Measurements from ENCODE around the gene MYOD1. TPM values are rescaled to one million over a fixed set of nuclear protein-coding genes. Genes with fewer than 3 reads are reported as not detected.

The MYOD1 gene
- total RNA-seq, 1 experiment from 2014 or later, result not detected

DNA sequence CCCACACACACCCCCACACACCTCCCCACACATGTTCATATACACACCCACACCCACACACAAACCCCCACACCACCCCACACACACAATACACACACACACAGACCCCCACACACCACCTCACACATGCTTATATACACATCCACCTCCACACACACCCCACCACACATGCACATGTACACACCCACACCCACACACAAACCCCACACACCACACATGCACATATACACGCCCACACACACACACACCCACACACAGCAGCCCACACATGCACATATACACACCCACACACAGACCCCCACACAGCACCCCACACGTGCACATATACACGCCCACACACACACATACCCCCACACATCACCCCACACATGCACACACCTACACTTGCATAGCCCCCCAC is 44.3 kb downstream of the MYOD1 start:
- POLR2A ChIA-PET, result no interaction called here
- no peaks in the 10 kb centered on the region for H3K27me3 ChIP-seq (ENCODE audit: insufficient read depth, low read length)
- no peak overlapping the region for H3K4me2 ChIP-seq (ENCODE audit: low read length)
- no peak for ATAC-seq
- no peak overlapping the region for H3K4me3 ChIP-seq (replicated peaks in 1 of 2; ENCODE audit: low read depth in 1 of 2, low read length in 2 of 2)
- H4K20me1 ChIP-seq (ENCODE audit: insufficient read depth), result no peaks in the 10 kb centered on the region
- TF ChIP-seq, protein P1, sequence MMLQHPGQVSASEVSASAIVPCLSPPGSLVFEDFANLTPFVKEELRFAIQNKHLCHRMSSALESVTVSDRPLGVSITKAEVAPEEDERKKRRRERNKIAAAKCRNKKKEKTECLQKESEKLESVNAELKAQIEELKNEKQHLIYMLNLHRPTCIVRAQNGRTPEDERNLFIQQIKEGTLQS (IDR thresholded peaks at IDR 0.05), result no peak
- no peak for TF ChIP-seq ELF1 (IDR thresholded peaks at IDR 0.05; ENCODE audit: borderline replicate concordance, low read depth)
- TF ChIP-seq TCF7L2 (IDR thresholded peaks at IDR 0.05; ENCODE audit: borderline replicate concordance, extremely low read depth, insufficient read depth, insufficient read length), result no peak
- TF ChIP-seq SIN3A (IDR thresholded peaks at IDR 0.05; ENCODE audit: low read depth), result no peak
- H3K9me2 ChIP-seq (ENCODE audit: insufficient read depth), result no peaks in the 10 kb centered on the region
- intact Hi-C loops (cut with micrococcal nuclease), result loop anchor here (5.0 kb wide), 1 partner anchor 64 kb away; no protein-coding TSS in a partner anchor
- BruUV-seq (replicated peaks), result no TSS peak
- H3K27ac ChIP-seq (ENCODE audit: low read depth, low read length), result no peak overlapping the region
- peaks cover 0 to 9% of the 10 kb centered on the region in 2 experiments; a peak in 2 of 4 replicates for H3K4me1 ChIP-seq (ENCODE audit: control insufficient read depth in 1 of 2, insufficient read depth in 2 of 2, low read length in 2 of 2)
- CTCF ChIA-PET, result no interaction called here
- H3K36me3 ChIP-seq (ENCODE audit: control insufficient read depth in 1 of 2, insufficient read depth in 2 of 2, low read length in 2 of 2), result no peaks in the 10 kb centered on the region
- H3K9me3 ChIP-seq (ENCODE audit: control insufficient read depth in 1 of 2, insufficient read depth in 1 of 2, low read depth in 1 of 2, low read length in 2 of 2), result no peaks in the 10 kb centered on the region
- no peak overlapping the region for H3K9ac ChIP-seq (ENCODE audit: low read length)
- RAD21 ChIA-PET (ENCODE audit: low non-redundant PET in 1 of 2, low total read pairs in 2 of 2, uncharacterized antibody in 2 of 2, unreplicated experiment in 2 of 2), result no interaction called here
- H2AFZ ChIP-seq (ENCODE audit: low read depth, low read length, poor library complexity, severe bottlenecking), result no peak overlapping the region
- H3K79me2 ChIP-seq (ENCODE audit: insufficient read depth, low read length), result no peaks in the 10 kb centered on the region
- DNase-seq (ENCODE audit: low read depth, low spot score), result no peak

DNA sequence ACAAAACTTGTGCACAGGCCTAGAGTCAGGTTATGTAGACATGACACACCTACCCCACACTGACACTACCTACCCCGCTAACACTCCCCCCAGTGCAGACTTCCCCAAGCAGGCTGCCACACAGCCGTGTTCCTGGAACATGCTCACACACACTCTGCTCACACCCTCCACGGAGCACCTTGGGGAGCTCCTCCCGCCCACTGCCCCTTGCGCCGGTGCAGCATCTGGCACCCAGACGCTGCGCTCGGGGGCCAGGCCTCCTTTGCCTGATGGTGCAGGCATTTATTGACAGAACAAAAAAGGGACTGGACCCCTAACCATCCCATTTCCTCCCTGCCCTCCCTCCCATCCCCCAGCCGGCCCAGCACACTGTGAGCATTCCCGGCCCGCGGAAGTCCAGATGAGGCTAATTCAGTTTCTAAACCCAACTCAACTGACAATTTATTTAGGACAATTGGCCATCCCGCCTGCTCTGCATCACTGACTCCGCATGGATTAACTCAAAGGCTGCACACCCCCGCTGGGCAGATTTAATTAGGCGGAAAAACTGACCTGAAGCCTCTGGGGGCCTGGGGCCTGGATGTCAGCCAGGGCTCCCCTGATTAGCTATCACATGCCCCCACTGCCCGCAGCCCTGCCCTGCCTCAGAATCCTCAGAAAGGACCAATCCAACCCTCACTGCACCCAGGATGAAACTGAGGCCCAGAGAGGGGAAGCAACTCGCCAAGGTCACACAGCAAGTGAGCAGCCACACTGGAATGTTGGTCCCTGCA is 45.3 kb downstream of the MYOD1 start:
- BruUV-seq (replicated peaks), result no TSS peak
- Histone ChIP-seq H3K36me3 (ENCODE audit: control insufficient read depth in 1 of 2, insufficient read depth in 2 of 2, low read length in 2 of 2) (no peaks in the 10 kb centered on the region), H3K27me3 (ENCODE audit: insufficient read depth, low read length) (no peaks in the 10 kb centered on the region), H3K4me2 (ENCODE audit: low read length) (no peak overlapping the region), H3K9ac (ENCODE audit: low read length) (no peak overlapping the region), H4K20me1 (ENCODE audit: insufficient read depth) (no peaks in the 10 kb centered on the region), H3K27ac (ENCODE audit: low read depth, low read length) (no peak overlapping the region), H2AFZ (ENCODE audit: low read depth, low read length, poor library complexity, severe bottlenecking) (no peak overlapping the region), H3K4me3 (replicated peaks in 1 of 2; ENCODE audit: low read depth in 1 of 2, low read length in 2 of 2) (no peak overlapping the region), H3K4me1 (ENCODE audit: control insufficient read depth in 1 of 2, insufficient read depth in 2 of 2, low read length in 2 of 2) (peaks cover 0 to 9% of the 10 kb centered on the region in 2 experiments; a peak in 2 of 4 replicates), H3K9me3 (ENCODE audit: control insufficient read depth in 1 of 2, insufficient read depth in 1 of 2, low read depth in 1 of 2, low read length in 2 of 2) (no peaks in the 10 kb centered on the region), H3K79me2 (ENCODE audit: insufficient read depth, low read length) (no peaks in the 10 kb centered on the region), H3K9me2 (ENCODE audit: insufficient read depth) (no peaks in the 10 kb centered on the region)
- ChIA-PET RAD21 (ENCODE audit: low non-redundant PET in 1 of 2, low total read pairs in 2 of 2, uncharacterized antibody in 2 of 2, unreplicated experiment in 2 of 2) (no interaction called here), POLR2A (no interaction called here), CTCF (no interaction called here)
- DNase-seq (ENCODE audit: low read depth, low spot score) (no peak), ATAC-seq (no peak)
- intact Hi-C loops (cut with micrococcal nuclease), result loop anchor here (5.0 kb wide), 1 partner anchor 63 kb away; no protein-coding TSS in a partner anchor
- TF ChIP-seq ELF1 (IDR thresholded peaks at IDR 0.05; ENCODE audit: borderline replicate concordance, low read depth) (no peak), POLR2A (IDR thresholded peaks at IDR 0.05; ENCODE audit: borderline replicate concordance, extremely low read depth, insufficient read depth, insufficient read length) (no peak), CBX3 (IDR thresholded peaks at IDR 0.05; ENCODE audit: low read depth) (no peak), ZNF274 (IDR thresholded peaks at IDR 0.05; ENCODE audit: low read depth, low read length) (no peak), SRF (IDR thresholded peaks at IDR 0.05; ENCODE audit: low read depth) (no peak), EZH2phosphoT487 (IDR thresholded peaks at IDR 0.05; ENCODE audit: borderline replicate concordance) (no peak), CEBPB (IDR thresholded peaks at IDR 0.05; ENCODE audit: low read depth) (no peak), POLR2AphosphoS5 (IDR thresholded peaks at IDR 0.05; ENCODE audit: low read depth, low read length) (no peak), TCF7L2 (IDR thresholded peaks at IDR 0.05; ENCODE audit: borderline replicate concordance, extremely low read depth, insufficient read depth, insufficient read length) (no peak)
- TF ChIP-seq, protein P2, sequence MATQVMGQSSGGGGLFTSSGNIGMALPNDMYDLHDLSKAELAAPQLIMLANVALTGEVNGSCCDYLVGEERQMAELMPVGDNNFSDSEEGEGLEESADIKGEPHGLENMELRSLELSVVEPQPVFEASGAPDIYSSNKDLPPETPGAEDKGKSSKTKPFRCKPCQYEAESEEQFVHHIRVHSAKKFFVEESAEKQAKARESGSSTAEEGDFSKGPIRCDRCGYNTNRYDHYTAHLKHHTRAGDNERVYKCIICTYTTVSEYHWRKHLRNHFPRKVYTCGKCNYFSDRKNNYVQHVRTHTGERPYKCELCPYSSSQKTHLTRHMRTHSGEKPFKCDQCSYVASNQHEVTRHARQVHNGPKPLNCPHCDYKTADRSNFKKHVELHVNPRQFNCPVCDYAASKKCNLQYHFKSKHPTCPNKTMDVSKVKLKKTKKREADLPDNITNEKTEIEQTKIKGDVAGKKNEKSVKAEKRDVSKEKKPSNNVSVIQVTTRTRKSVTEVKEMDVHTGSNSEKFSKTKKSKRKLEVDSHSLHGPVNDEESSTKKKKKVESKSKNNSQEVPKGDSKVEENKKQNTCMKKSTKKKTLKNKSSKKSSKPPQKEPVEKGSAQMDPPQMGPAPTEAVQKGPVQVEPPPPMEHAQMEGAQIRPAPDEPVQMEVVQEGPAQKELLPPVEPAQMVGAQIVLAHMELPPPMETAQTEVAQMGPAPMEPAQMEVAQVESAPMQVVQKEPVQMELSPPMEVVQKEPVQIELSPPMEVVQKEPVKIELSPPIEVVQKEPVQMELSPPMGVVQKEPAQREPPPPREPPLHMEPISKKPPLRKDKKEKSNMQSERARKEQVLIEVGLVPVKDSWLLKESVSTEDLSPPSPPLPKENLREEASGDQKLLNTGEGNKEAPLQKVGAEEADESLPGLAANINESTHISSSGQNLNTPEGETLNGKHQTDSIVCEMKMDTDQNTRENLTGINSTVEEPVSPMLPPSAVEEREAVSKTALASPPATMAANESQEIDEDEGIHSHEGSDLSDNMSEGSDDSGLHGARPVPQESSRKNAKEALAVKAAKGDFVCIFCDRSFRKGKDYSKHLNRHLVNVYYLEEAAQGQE (IDR thresholded peaks at IDR 0.05; ENCODE audit: low read depth), result no peak
- TF ChIP-seq, protein P1 (IDR thresholded peaks at IDR 0.05), result no peak
- TF ChIP-seq, protein P3, sequence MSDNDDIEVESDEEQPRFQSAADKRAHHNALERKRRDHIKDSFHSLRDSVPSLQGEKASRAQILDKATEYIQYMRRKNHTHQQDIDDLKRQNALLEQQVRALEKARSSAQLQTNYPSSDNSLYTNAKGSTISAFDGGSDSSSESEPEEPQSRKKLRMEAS (IDR thresholded peaks at IDR 0.05), result no peak
